ENCODE data around the gene GABRR2. TPM values are rescaled to one million over a fixed set of nuclear protein-coding genes. Genes with fewer than 3 reads are reported as not detected.

The GABRR2 gene
- total RNA-seq, 1 donor from 2014 or later, result 0.73 TPM

- no peak for DNase-seq (ENCODE audit: low spot score)
Measured at GRCh38 chr6:89291256-89291819, 23.8 kb downstream of the GABRR2 start.

- DNase-seq (ENCODE audit: low spot score), result no peak
Measured at GRCh38 chr6:89290401-89291155, 24.5 kb downstream of the GABRR2 start.

- no peak for DNase-seq (ENCODE audit: low spot score)
Measured at GRCh38 chr6:89289710-89290109, 25.4 kb downstream of the GABRR2 start.

GRCh38 chr6:89287351-89288028 lies 27.6 kb downstream of the GABRR2 start:
- DNase-seq (ENCODE audit: low spot score), result peak; percentile 34

GRCh38 chr6:89286516-89286915 lies 28.6 kb downstream of the GABRR2 start:
- DNase-seq (ENCODE audit: low spot score), result peak; percentile 23

- DNase-seq (ENCODE audit: low spot score), result no peak
Measured at GRCh38 chr6:89284963-89285735, 29.9 kb downstream of the GABRR2 start.

GRCh38 chr6:89284081-89284480 lies 31.0 kb downstream of the GABRR2 start:
- DNase-seq (ENCODE audit: low spot score), result no peak

- DNase-seq (ENCODE audit: low spot score), result no peak
Measured at GRCh38 chr6:89282749-89283148, 32.4 kb downstream of the GABRR2 start.

GRCh38 chr6:89281779-89282246 lies 33.3 kb downstream of the GABRR2 start:
- DNase-seq (ENCODE audit: low spot score), result no peak

- DNase-seq (ENCODE audit: low spot score), result no peak
Measured at GRCh38 chr6:89278956-89279355, 36.1 kb downstream of the GABRR2 start.

GRCh38 chr6:89275900-89276299 lies 39.2 kb downstream of the GABRR2 start:
- no peak for DNase-seq (ENCODE audit: low spot score)

- peak; percentile 26 for DNase-seq (ENCODE audit: low spot score)
Measured at GRCh38 chr6:89273816-89274215, 41.3 kb downstream of the GABRR2 start.

GRCh38 chr6:89272596-89272995 lies 42.5 kb downstream of the GABRR2 start:
- no peak for DNase-seq (ENCODE audit: low spot score)

GRCh38 chr6:89270951-89271721 lies 44.0 kb downstream of the GABRR2 start:
- no peak for DNase-seq (ENCODE audit: low spot score)

- DNase-seq (ENCODE audit: low spot score), result no peak
Measured at GRCh38 chr6:89269981-89270380, 45.1 kb downstream of the GABRR2 start.

- no peak for DNase-seq (ENCODE audit: low spot score)
Measured at GRCh38 chr6:89269252-89269651, 45.8 kb downstream of the GABRR2 start.

- no peak for DNase-seq (ENCODE audit: low spot score)
Measured at GRCh38 chr6:89268776-89269175, 46.3 kb downstream of the GABRR2 start.

- DNase-seq (ENCODE audit: low spot score), result no peak
Measured at GRCh38 chr6:89267918-89268317, 47.2 kb downstream of the GABRR2 start.

GRCh38 chr6:89264296-89264695 lies 50.8 kb downstream of the GABRR2 start:
- DNase-seq (ENCODE audit: low spot score), result no peak

GRCh38 chr6:89260832-89261231 lies 54.3 kb downstream of the GABRR2 start:
- DNase-seq (ENCODE audit: low spot score), result no peak

GRCh38 chr6:89260310-89260709 lies 54.8 kb downstream of the GABRR2 start:
- DNase-seq (ENCODE audit: low spot score), result no peak
